Left ventricle myocardium superior (tissue), 1 donor: ENCODE measurements around the gene OPN1LW. TPM values are rescaled to one million over a fixed set of nuclear protein-coding genes. Genes with fewer than 3 reads are reported as not detected.
A peak's percentile ranks its signal among the peaks of the same experiment; 100 is the strongest.
"Not testable (repeated sequence)": the region's sequence is repeated elsewhere in the genome, so short reads cannot be mapped to it uniquely, and the experiment has no call there.

Experiments
- ATAC-seq: fragments of 200-7000 bp; cut with Tn5 transposase; one replicate; pipeline ENCODE4 v1.9.1; 2020; ENCODE audit warnings: mild to moderate bottlenecking, moderate library complexity
- DNase-seq: peaks from one replicate; pipeline ENCODE4 v3.0.0-alpha.2; 2020
- intact Hi-C: fragments of 100-400 bp; cut with micrococcal nuclease; formaldehyde crosslinking; loops from one replicate; pipeline ENCODE4 v1.11.0; 2022
- total RNA-seq: library from RNA; stranded (reverse); fragmentation: NEBNext Ultra II Directional; extraction: Animal tissue kit (Norgen Biotek cat#: 25700); gene quantifications from one replicate; pipeline ENCODE4 v1.2.1, GENCODE V29; 2021
- donor health status: DM: no; HTN: yes; CAD: no; lungs with severe emphysema.

Gene OPN1LW
- total RNA-seq, 1 donor from 2014 or later, result not detected

DNA sequence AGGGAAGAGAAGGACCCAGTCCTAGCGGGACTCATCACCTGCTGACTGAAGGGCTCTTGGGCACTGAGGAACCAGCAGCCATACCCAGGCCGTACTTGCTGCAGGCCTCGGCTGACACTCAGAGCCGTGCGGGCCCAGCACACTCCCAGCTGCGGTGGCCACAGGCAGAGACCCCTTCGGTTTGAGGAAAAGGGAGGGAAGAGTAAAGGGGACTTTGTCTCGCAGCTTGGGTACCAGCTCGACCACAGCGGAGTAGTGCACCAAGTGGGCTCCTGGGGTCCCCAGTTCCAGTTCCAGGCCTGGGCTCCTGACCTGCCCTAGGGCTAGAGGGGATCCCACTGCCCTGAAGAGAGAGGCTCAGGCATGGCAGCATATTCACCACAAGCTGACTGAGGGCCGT is 17.9 kb upstream of the OPN1LW start:
- ATAC-seq (no peak), DNase-seq (no peak)
- intact Hi-C loops, result no loop called here

- ATAC-seq (no peak), DNase-seq (no peak)
- intact Hi-C loops, result no loop called here
Measured at GRCh38 chrX:154131955-154132354, 12.1 kb upstream of the OPN1LW start.

GRCh38 chrX:154132366-154132765 is 11.7 kb upstream of the OPN1LW start:
- ATAC-seq (no peak), DNase-seq (no peak)
- intact Hi-C loops, result no loop called here

DNA sequence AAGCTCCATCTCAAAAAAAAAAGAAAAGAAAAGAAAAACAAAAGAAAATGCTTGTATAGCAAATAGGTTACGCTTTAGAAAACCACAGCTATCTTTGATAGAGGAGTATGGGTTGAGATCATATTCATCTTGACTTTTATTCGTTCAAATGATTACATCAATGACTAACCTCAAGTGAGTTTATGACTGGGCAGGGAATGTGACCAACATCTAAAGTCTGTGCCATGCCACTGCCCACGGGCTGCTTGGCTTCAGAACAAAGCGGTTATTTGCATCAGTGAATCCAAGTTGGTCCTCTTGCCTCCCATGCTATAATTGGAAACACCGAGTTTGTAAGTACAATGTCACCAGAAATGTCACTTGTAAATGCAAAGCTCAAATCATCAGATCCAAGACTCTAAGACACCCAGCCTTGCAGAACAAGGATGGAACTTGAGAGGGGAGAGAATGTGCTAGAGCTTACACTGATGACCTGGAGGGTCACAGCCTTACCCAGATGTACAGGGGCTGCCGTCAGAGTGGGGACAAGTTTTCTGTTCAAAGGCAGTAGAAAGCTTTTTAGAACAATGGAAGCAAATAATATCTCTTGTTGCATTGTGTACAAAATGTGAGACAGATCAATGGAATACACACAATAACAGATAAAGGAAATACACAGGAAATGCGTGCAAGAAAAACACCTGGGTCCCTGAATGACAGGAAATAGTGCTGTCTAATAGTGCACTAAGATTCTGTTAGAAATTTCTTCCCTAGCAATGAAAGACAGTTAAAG is 8.4 kb upstream of the OPN1LW start:
- peak; percentile 39 for ATAC-seq
- no peak for DNase-seq
- intact Hi-C loops, result no loop called here

DNA sequence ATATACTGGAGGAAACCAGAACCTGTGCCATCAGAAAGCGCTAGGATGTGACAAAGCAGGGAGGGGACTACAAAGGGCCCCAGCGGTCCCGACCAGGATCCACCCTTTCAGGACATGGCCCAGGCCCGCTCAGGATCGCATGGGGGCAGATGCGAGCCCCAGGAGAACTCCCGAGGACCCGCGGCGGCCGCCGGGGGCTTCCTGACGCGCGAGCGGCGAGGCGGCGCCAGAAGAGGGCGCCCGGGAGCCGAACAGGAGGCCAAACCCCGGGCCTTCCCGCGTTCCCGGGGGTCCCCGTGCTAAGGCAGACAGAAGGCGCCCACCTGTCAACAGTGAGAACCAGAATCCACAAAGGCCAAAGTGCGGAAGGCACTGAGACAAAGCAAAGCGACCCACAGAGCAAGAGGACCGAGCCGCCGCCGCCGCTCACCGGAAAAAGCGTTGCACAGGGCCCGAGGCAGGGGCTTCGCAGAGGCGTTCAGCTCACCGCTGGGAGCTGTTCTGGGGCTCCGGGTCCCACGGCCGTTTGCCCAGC is 7.3 kb upstream of the OPN1LW start:
- intact Hi-C loops, result no loop called here
- ATAC-seq (peak; percentile 90), DNase-seq (peak; percentile 83)

GRCh38 chrX:154138857-154139256 is 5.2 kb upstream of the OPN1LW start:
- intact Hi-C loops, result no loop called here
- ATAC-seq (no peak), DNase-seq (no peak)

DNA sequence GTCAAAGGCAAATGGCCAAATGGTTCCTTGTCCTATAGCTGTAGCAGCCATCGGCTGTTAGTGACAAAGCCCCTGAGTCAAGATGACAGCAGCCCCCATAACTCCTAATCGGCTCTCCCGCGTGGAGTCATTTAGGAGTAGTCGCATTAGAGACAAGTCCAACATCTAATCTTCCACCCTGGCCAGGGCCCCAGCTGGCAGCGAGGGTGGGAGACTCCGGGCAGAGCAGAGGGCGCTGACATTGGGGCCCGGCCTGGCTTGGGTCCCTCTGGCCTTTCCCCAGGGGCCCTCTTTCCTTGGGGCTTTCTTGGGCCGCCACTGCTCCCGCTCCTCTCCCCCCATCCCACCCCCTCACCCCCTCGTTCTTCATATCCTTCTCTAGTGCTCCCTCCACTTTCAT is 3.8 kb upstream of the OPN1LW start:
- intact Hi-C loops, result no loop called here
- no peak for ATAC-seq
- DNase-seq, result no peak

DNA sequence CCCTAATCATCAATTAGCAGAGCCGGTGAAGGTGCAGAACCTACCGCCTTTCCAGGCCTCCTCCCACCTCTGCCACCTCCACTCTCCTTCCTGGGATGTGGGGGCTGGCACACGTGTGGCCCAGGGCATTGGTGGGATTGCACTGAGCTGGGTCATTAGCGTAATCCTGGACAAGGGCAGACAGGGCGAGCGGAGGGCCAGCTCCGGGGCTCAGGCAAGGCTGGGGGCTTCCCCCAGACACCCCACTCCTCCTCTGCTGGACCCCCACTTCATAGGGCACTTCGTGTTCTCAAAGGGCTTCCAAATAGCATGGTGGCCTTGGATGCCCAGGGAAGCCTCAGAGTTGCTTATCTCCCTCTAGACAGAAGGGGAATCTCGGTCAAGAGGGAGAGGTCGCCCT is 3.3 kb upstream of the OPN1LW start:
- intact Hi-C loops, result no loop called here
- DNase-seq (no peak), ATAC-seq (no peak)

DNA sequence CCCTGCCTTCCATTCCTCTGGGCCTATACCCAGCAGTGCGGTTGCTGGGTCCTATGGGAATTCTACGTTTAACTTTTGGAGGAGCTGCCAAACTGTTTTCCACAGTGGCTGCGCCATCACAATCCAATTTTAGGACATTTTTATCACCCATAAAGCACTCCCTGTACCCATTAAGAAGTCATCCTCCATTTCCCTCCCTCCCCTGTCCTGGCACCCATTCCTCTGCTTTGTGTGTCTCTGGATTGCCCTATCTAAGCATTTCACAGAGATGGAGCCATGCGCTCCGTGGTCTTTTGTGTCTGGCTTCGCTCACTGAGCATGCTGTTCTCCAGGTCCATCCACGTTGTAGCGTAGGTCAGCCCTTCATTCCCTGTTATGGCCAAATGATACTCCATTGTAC is 1.7 kb upstream of the OPN1LW start:
- no peak for DNase-seq
- ATAC-seq, result no peak
- intact Hi-C loops, result no loop called here

DNA sequence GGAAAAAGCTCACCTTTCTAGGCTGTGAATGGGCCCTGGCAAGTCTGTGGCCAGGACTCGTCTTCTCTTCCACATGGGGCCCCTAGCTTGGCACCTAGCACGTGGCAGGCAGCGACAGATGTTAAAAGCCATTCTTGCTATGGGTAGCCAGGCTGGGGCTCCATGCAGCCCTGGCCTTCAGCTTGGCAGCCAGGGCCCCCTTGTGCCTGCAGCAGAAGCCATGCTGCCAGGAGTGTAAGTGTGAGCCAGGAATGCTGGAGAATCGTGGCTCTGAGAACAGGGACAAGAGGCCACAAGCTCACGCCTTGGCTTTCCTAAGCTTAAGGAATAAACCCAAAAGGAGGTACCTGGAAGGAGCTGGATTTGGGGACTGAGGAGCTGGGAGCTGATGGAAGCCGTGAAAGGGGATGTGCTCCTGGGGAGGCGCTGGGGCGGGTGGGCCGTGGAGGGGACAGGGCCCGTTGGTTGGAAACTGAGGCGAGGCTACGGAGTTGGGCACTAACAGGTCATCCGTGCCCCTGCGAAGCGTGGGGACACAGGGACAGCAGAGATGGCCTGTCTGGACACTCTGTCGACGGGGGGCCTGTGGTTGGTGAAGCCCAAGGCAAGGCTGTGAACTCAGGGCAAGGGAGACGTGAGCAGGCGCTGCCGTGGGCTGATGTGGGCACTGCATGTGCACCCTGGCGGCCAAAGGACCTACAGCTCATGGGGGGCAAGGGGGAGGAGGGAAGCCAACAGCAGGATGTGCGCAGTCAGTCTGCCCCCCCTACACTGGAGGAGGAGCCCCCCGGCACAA is 895 bp upstream of the OPN1LW start:
- intact Hi-C loops, result no loop called here
- ATAC-seq, result no peak
- DNase-seq, result no peak

DNA sequence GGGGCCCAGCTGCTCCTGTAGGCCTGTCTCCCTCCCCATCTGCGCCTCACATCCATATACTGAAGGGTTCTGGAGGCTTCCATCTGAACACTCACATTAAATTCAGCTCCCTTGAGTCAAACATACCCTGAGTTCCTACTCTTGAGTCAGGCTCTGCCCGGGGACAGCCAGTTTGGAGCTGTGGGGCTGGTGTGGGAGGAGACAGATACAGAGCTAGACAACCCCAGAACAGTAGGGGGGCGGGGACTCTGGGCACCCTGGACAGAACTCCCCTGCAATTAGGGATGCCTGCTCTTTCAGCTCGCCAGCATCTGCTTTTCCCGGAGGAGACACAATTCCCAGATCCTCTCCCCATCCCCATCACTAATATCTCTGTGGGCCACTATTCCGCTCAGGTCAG is 7.0 kb downstream of the OPN1LW start:
- DNase-seq, intact Hi-C loops, ATAC-seq: not testable (repeated sequence)

DNA sequence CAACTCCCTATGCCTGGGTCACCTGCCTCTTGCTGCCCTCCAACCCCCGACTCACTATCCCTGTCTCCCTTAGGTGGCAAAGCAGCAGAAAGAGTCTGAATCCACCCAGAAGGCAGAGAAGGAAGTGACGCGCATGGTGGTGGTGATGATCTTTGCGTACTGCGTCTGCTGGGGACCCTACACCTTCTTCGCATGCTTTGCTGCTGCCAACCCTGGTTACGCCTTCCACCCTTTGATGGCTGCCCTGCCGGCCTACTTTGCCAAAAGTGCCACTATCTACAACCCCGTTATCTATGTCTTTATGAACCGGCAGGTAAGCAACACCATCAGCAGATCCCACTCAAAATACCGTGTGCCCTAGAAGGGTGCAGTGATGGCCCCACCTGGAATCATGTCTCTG is 12.2 kb downstream of the OPN1LW start:
- DNase-seq, intact Hi-C loops, ATAC-seq: not testable (repeated sequence)

DNA sequence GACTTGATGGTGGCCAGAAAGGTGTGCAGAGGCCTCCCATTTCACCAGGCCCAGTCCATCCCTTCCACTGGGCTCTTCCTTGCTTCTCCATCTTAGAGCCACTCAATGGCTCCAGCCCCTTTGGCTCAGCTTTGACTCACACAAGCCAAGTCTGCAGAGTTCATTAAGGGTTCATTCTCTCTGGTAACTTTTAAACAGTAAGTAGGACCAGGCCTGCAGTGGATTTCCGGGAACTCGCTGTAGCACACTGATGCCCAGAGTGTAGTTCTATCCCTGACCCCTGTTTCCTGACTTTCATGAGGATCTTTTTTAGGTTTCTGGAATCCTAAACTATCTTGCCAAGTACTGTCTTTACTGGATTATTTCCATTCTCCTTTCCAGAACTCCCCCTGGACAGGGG is 13.2 kb downstream of the OPN1LW start:
- DNase-seq, intact Hi-C loops: not testable (repeated sequence)
- ATAC-seq, result peak; percentile 72

GRCh38 chrX:154159345-154159744 is 15.3 kb downstream of the OPN1LW start:
- intact Hi-C loops, DNase-seq, ATAC-seq: not testable (repeated sequence)

- ATAC-seq, DNase-seq, intact Hi-C loops: not testable (repeated sequence)
Measured at GRCh38 chrX:154164902-154165301, 20.9 kb downstream of the OPN1LW start.

GRCh38 chrX:154168384-154168783 is 24.3 kb downstream of the OPN1LW start:
- DNase-seq, ATAC-seq, intact Hi-C loops: not testable (repeated sequence)

DNA sequence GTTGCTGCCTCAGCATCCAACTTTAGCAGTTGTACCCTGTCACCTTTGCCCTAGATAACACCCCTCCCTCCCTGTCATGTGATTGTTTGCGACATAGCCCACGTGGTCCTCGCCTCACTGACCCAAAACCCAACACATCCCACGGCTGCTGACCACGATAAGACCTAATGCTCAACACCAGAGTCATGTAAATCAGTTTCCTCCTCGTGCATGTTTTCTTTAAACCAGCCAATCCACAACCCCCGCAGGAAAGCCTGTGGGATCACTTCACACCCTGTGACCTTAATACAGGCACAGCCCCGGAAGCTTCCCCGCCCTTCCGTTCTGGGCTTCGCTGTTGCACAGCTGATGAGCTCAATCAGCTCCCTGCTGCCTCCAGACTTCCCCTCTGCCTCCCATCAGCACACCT is 28.5 kb downstream of the OPN1LW start:
- DNase-seq, intact Hi-C loops: not testable (repeated sequence)
- peak; percentile 93 for ATAC-seq

GRCh38 chrX:154174356-154174755 is 30.3 kb downstream of the OPN1LW start:
- intact Hi-C loops, DNase-seq, ATAC-seq: not testable (repeated sequence)

DNA sequence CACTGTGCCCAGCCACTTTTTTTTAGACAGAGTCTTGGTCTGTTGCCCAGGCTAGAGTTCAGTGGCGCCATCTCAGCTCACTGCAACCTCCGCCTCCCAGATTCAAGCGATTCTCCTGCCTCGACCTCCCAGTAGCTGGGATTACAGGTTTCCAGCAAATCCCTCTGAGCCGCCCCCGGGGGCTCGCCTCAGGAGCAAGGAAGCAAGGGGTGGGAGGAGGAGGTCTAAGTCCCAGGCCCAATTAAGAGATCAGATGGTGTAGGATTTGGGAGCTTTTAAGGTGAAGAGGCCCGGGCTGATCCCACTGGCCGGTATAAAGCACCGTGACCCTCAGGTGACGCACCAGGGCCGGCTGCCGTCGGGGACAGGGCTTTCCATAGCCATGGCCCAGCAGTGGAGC is 38.3 kb downstream of the OPN1LW start, which contains the start of gene OPN1MW:
Gene OPN1MW (plus strand): TSS at position 301 of the 400 bp plus-strand sequence. CDS start 82 bp downstream, at position 383.
- DNase-seq, ATAC-seq, intact Hi-C loops: not testable (repeated sequence)

DNA sequence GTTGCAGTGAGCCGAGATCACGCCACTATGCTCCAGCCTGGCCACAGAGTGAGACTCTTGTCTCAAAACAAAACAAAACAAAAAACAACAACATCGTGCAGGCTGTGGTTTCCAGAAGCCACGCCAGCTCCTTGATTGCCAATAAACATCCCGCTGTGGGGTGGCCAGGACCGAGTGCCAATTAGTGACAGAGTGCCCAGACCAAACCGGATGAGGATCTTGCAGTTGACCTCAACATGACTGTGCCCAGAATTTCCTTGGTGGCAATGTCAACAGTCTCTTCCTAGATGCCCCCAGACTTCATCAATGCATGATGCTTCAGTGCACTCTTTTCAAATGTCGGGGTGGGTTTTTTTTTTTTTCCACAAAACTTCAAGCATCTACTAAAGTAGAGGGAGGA is 39.8 kb downstream of the OPN1LW start:
- intact Hi-C loops, ATAC-seq, DNase-seq: not testable (repeated sequence)
